SK-N-SH (cell line): ENCODE data around the gene F8. TPM values are rescaled to one million over a fixed set of nuclear protein-coding genes. Genes with fewer than 3 reads are reported as not detected.
A peak's percentile ranks its signal among the peaks of the same experiment; 100 is the strongest.

Experiments
- CTCF ChIA-PET: fragments of 300-600, 350-600 bp; formaldehyde crosslinking; extraction: SDS; loops from one replicate; lab custom pipeline; 2021; lab: Yijun Ruan, JAX
- POLR2A ChIA-PET: fragments of 350-600 bp; sonication (Branson Sonifier 250); formaldehyde crosslinking; extraction: SDS; loops from one replicate; lab custom pipeline; 2020; ENCODE audit warnings: antibody characterized with exemption, inconsistent platforms; lab: Yijun Ruan, JAX
- DNase-seq: peaks from one replicate; pipeline ENCODE4 v3.0.0; 2012
- H2AFZ ChIP-seq: fragments of 200-600 bp; sonication (generic); 2 replicates; pipeline ENCODE4 v1.8.1; 2016; ENCODE audit warnings: antibody characterized with exemption, mild to moderate bottlenecking, low read depth
- H3F3A ChIP-seq: fragments of 200-600 bp; sonication (generic); replicated peaks from 2 replicates; pipeline ENCODE3; 2016; ENCODE audit warnings: antibody characterized with exemption, mild to moderate bottlenecking; ENCODE audit not compliant: insufficient read depth
- H3K27ac ChIP-seq, 2 experiments: fragments of 200-500 bp in 1 of 2; fragments of 200-600 bp in 1 of 2; sonication (Bioruptor generic) in 1 of 2; sonication (generic), shearing (Covaris generic) in 1 of 2; 2 replicates each; pipeline versions ENCODE4 v1.5.1 to v1.6.1; 2014 to 2016; ENCODE audit warnings: low read depth in 2 of 2, inconsistent platforms in 1 of 2, low read length in 1 of 2, mild to moderate bottlenecking in 1 of 2, mixed read lengths in 1 of 2
- H3K27me3 ChIP-seq: fragments of 200-600 bp; sonication (generic), shearing (Covaris generic); 2 replicates; pipeline ENCODE4 v1.6.1; 2016; ENCODE audit warnings: mixed run types; ENCODE audit not compliant: insufficient read depth
- H3K36me3 ChIP-seq, 2 experiments: fragments of 200-500 bp in 1 of 2; fragments of 200-600 bp in 1 of 2; sonication (Bioruptor generic) in 1 of 2; sonication (generic) in 1 of 2; replicated peaks in 1 of 2; 2 replicates each; pipeline versions ENCODE3 to v1.5.1; 2014 to 2016; ENCODE audit warnings: low read length in 1 of 2, mild to moderate bottlenecking in 1 of 2; ENCODE audit not compliant: insufficient read depth in 2 of 2, control insufficient read depth in 1 of 2
- H3K4me1 ChIP-seq, 2 experiments: fragments of 200-500 bp in 1 of 2; fragments of 200-600 bp in 1 of 2; sonication (Bioruptor generic) in 1 of 2; sonication (generic), shearing (Covaris generic) in 1 of 2; 2 replicates each; pipeline versions ENCODE4 v1.5.1 to v1.6.1; 2014 to 2016; ENCODE audit warnings: low read depth in 1 of 2, low read length in 1 of 2, mixed run types in 1 of 2; ENCODE audit not compliant: insufficient read depth in 2 of 2, control insufficient read depth in 1 of 2
- H3K4me2 ChIP-seq: fragments of 200-600 bp; sonication (generic), shearing (Covaris generic); 2 replicates; pipeline ENCODE4 v1.6.1; 2017; ENCODE audit warnings: mixed run types
- H3K4me3 ChIP-seq, 2 experiments: fragments of 200-500 bp in 1 of 2; fragments of 200-600 bp in 1 of 2; sonication (Bioruptor generic) in 1 of 2; sonication (generic), shearing (Covaris generic) in 1 of 2; 2 replicates each; pipeline versions ENCODE4 v1.5.1 to v1.8.1; 2014 to 2016; ENCODE audit warnings: low read depth in 2 of 2, inconsistent platforms in 1 of 2, low read length in 1 of 2, mild to moderate bottlenecking in 1 of 2, mixed read lengths in 1 of 2, moderate library complexity in 1 of 2
- H3K79me2 ChIP-seq: fragments of 200-600 bp; sonication (generic); 2 replicates; pipeline ENCODE4 v1.8.1; 2017; ENCODE audit warnings: mild to moderate bottlenecking; ENCODE audit not compliant: insufficient read depth
- H3K9ac ChIP-seq: fragments of 200-600 bp; sonication (generic); 2 replicates; pipeline ENCODE4 v1.6.1; 2017; ENCODE audit warnings: mixed run types
- H3K9me2 ChIP-seq: fragments of 200-600 bp; sonication (generic); 2 replicates; pipeline ENCODE4 v1.6.1; 2017; ENCODE audit warnings: mixed run types
- H3K9me3 ChIP-seq: fragments of 200-600 bp; sonication (generic); 2 replicates; pipeline ENCODE4 v1.6.1; 2017; ENCODE audit warnings: mixed run types, mild to moderate bottlenecking, moderate library complexity
- H4K20me1 ChIP-seq: fragments of 200-600 bp; sonication (generic); 2 replicates; pipeline ENCODE4 v1.6.1; 2017; ENCODE audit warnings: mild to moderate bottlenecking, mixed run types; ENCODE audit not compliant: insufficient read depth
- ELF1 ChIP-seq: IDR thresholded peaks from 2 replicates; pipeline ENCODE4 v1.4.0; 2012
- FOSL2 ChIP-seq: IDR thresholded peaks from 2 replicates; pipeline ENCODE4 v1.4.0; 2012; ENCODE audit warnings: low read depth, mild to moderate bottlenecking, moderate library complexity, borderline replicate concordance
- GATA2 ChIP-seq: sonication (generic); formaldehyde crosslinking; IDR thresholded peaks from 2 replicates; pipeline ENCODE4 v1.5.0; 2020; ENCODE audit warnings: mild to moderate bottlenecking, missing genetic modification reagents
- MXI1 ChIP-seq: IDR thresholded peaks from 2 replicates; pipeline ENCODE4 v1.6.1; 2012; ENCODE audit warnings: mild to moderate bottlenecking, low read depth, low read length, improper control_type of control experiment
- NRF1 ChIP-seq: IDR thresholded peaks from 2 replicates; pipeline ENCODE4 v1.6.1; 2012; ENCODE audit warnings: low read depth, mild to moderate bottlenecking, low read length
- POLR2AphosphoS5 ChIP-seq: IDR thresholded peaks from 2 replicates; pipeline ENCODE4 v1.6.1; 2012; ENCODE audit warnings: low read depth, low read length
- RAD21 ChIP-seq: IDR thresholded peaks from 2 replicates; pipeline ENCODE4 v1.6.1; 2012; ENCODE audit warnings: mild to moderate bottlenecking, low read length
- RXRA ChIP-seq: IDR thresholded peaks from 2 replicates; pipeline ENCODE4 v1.4.0; 2012; ENCODE audit warnings: low read depth, mild to moderate bottlenecking, borderline replicate concordance
- SMC3 ChIP-seq: IDR thresholded peaks from 2 replicates; pipeline ENCODE4 v1.6.1; 2012; ENCODE audit warnings: low read depth, low read length, improper control_type of control experiment
- USF1 ChIP-seq: IDR thresholded peaks from 2 replicates; pipeline ENCODE4 v1.4.0; 2012; ENCODE audit warnings: low read depth, borderline replicate concordance
- USF2 ChIP-seq: fragments of 150-350 bp; IDR thresholded peaks from 2 replicates; pipeline ENCODE4 v1.6.1; 2017; ENCODE audit warnings: antibody characterized with exemption, low read length, low read depth, borderline replicate concordance
- WGBS: methylation state at CpG from one replicate; pipeline ENCODE4 v1.1.6; 2017; ENCODE audit warnings: low lambda C conversion rate; 5-methylcytosine and 5-hydroxymethylcytosine counted together
- polyA plus RNA-seq, 3 experiments: library from polyadenylated mRNA; depleted of rRNA; stranded (reverse); fragments of >200 nt; gene quantifications; 2 replicates each; pipeline ENCODE4 v1.2.3, GENCODE V29; 2012
- TF ChIP-seq, protein P1 (sequence below): IDR thresholded peaks from 2 replicates; pipeline ENCODE4 v1.4.0; 2012; ENCODE audit warnings: low read depth
- TF ChIP-seq, protein P2 (sequence below): fragments of 200-600 bp; sonication (generic); IDR thresholded peaks from 2 replicates; pipeline ENCODE4 v1.6.1; 2017; ENCODE audit warnings: antibody characterized with exemption, mild to moderate bottlenecking, moderate library complexity
- TF ChIP-seq, protein P3 (sequence below): IDR thresholded peaks from 2 replicates; pipeline ENCODE4 v1.6.1; 2012; ENCODE audit warnings: mild to moderate bottlenecking, low read depth, low read length, moderate library complexity
- TF ChIP-seq, protein P4 (sequence below): IDR thresholded peaks from 2 replicates; pipeline ENCODE4 v1.4.0; 2012; ENCODE audit warnings: low read depth, borderline replicate concordance

The F8 gene
- polyA plus RNA-seq, 1 of the 3 experiments (the other 2 are of a cell fraction) = 2.5 TPM

DNA sequence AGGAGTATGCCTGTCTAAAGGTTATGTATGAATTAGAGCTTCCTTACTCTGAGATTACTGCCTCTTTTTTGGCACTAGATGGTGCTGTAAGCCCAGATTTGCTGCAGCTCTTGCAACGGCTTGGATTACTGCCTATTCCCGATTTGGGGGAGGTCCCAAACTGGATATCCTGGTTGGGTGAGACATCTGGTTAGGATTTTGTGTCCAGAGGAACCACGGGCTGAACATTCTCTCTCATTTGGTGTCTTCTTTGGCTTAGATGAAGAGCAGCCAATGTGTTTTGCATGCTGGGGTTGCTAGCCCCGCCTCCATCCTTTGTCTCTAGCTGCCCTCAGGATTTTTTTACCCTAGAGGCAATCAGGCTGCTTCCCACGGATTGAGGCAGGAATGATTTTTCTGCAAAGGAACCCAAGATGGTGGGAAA lies 104.5 kb downstream of the F8 start:
- H3K4me1 ChIP-seq = no peaks in the 10 kb centered on the region; a peak in 1 of 4 replicates
- H4K20me1 ChIP-seq = no peaks in the 10 kb centered on the region
- H3K4me2 ChIP-seq = peak overlapping the region; percentile 64
- TF ChIP-seq, protein P1, sequence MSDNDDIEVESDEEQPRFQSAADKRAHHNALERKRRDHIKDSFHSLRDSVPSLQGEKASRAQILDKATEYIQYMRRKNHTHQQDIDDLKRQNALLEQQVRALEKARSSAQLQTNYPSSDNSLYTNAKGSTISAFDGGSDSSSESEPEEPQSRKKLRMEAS = no peak
- TF ChIP-seq POLR2AphosphoS5 (no peak), FOSL2 (no peak), ELF1 (no peak), SMC3 (peak; percentile 66), USF1 (no peak), RAD21 (peak; percentile 90)
- TF ChIP-seq, protein P2, sequence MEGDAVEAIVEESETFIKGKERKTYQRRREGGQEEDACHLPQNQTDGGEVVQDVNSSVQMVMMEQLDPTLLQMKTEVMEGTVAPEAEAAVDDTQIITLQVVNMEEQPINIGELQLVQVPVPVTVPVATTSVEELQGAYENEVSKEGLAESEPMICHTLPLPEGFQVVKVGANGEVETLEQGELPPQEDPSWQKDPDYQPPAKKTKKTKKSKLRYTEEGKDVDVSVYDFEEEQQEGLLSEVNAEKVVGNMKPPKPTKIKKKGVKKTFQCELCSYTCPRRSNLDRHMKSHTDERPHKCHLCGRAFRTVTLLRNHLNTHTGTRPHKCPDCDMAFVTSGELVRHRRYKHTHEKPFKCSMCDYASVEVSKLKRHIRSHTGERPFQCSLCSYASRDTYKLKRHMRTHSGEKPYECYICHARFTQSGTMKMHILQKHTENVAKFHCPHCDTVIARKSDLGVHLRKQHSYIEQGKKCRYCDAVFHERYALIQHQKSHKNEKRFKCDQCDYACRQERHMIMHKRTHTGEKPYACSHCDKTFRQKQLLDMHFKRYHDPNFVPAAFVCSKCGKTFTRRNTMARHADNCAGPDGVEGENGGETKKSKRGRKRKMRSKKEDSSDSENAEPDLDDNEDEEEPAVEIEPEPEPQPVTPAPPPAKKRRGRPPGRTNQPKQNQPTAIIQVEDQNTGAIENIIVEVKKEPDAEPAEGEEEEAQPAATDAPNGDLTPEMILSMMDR = peak; percentile 83
- H3K36me3 ChIP-seq = no peaks in the 10 kb centered on the region
- no peaks in the 10 kb centered on the region for H3K9me2 ChIP-seq
- H3F3A ChIP-seq = no peaks in the 10 kb centered on the region
- H3K79me2 ChIP-seq = no peaks in the 10 kb centered on the region
- H2AFZ ChIP-seq = peak overlapping the region; percentile 61; the same call in 1 of the 2 replicates
- H3K4me3 ChIP-seq = peak overlapping the region; percentile 6 to 22; a peak in 2 of 4 replicates
- peak overlapping the region; percentile 2 to 9; a peak in 2 of 4 replicates for H3K27ac ChIP-seq
- 8% methylated on average over 5 of the region's 5 CpGs for WGBS
- H3K9me3 ChIP-seq = no peaks in the 10 kb centered on the region
- no peak overlapping the region for H3K9ac ChIP-seq
- POLR2A ChIA-PET = no interaction called here
- H3K27me3 ChIP-seq = no peaks in the 10 kb centered on the region
- DNase-seq = peak; percentile 65
- CTCF ChIA-PET = interaction anchor here (0.6 to 2.8 kb wide), 35 partner anchors 8 to 660 kb away, joined by 3 to 28 read pairs (median 4); partner anchors contain the start of genes FUNDC2 and VBP1

GRCh38 chrX:154914052-154914451 lies 108.5 kb downstream of the F8 start:
- no peak overlapping the region for H2AFZ ChIP-seq
- DNase-seq = no peak
- 0% methylated on average over 2 of the region's 2 CpGs for WGBS
- no peaks in the 10 kb centered on the region for H3K9me3 ChIP-seq
- ChIA-PET CTCF (no interaction called here), POLR2A (no interaction called here)
- H3K4me2 ChIP-seq = no peak overlapping the region
- no peaks in the 10 kb centered on the region for H3K79me2 ChIP-seq
- no peak overlapping the region for H3K4me3 ChIP-seq
- H3K36me3 ChIP-seq = no peaks in the 10 kb centered on the region
- no peaks in the 10 kb centered on the region for H3K9me2 ChIP-seq
- no peaks in the 10 kb centered on the region for H3F3A ChIP-seq
- H3K9ac ChIP-seq = no peak overlapping the region
- no peaks in the 10 kb centered on the region for H4K20me1 ChIP-seq
- H3K27me3 ChIP-seq = no peaks in the 10 kb centered on the region
- no peaks in the 10 kb centered on the region; a peak in 1 of 4 replicates for H3K4me1 ChIP-seq
- TF ChIP-seq, protein P3, sequence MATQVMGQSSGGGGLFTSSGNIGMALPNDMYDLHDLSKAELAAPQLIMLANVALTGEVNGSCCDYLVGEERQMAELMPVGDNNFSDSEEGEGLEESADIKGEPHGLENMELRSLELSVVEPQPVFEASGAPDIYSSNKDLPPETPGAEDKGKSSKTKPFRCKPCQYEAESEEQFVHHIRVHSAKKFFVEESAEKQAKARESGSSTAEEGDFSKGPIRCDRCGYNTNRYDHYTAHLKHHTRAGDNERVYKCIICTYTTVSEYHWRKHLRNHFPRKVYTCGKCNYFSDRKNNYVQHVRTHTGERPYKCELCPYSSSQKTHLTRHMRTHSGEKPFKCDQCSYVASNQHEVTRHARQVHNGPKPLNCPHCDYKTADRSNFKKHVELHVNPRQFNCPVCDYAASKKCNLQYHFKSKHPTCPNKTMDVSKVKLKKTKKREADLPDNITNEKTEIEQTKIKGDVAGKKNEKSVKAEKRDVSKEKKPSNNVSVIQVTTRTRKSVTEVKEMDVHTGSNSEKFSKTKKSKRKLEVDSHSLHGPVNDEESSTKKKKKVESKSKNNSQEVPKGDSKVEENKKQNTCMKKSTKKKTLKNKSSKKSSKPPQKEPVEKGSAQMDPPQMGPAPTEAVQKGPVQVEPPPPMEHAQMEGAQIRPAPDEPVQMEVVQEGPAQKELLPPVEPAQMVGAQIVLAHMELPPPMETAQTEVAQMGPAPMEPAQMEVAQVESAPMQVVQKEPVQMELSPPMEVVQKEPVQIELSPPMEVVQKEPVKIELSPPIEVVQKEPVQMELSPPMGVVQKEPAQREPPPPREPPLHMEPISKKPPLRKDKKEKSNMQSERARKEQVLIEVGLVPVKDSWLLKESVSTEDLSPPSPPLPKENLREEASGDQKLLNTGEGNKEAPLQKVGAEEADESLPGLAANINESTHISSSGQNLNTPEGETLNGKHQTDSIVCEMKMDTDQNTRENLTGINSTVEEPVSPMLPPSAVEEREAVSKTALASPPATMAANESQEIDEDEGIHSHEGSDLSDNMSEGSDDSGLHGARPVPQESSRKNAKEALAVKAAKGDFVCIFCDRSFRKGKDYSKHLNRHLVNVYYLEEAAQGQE = no peak
- no peak for TF ChIP-seq RXRA
- TF ChIP-seq, protein P4, sequence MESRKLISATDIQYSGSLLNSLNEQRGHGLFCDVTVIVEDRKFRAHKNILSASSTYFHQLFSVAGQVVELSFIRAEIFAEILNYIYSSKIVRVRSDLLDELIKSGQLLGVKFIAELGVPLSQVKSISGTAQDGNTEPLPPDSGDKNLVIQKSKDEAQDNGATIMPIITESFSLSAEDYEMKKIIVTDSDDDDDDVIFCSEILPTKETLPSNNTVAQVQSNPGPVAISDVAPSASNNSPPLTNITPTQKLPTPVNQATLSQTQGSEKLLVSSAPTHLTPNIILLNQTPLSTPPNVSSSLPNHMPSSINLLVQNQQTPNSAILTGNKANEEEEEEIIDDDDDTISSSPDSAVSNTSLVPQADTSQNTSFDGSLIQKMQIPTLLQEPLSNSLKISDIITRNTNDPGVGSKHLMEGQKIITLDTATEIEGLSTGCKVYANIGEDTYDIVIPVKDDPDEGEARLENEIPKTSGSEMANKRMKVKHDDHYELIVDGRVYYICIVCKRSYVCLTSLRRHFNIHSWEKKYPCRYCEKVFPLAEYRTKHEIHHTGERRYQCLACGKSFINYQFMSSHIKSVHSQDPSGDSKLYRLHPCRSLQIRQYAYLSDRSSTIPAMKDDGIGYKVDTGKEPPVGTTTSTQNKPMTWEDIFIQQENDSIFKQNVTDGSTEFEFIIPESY = no peak
- no peak for TF ChIP-seq MXI1
- no peak for TF ChIP-seq RAD21
- TF ChIP-seq, protein P1 = no peak
- TF ChIP-seq NRF1 = no peak
- no peak for TF ChIP-seq GATA2 (CRISPR knock-in tag)
- no peak for TF ChIP-seq FOSL2
- no peak for TF ChIP-seq USF2
- no peak overlapping the region for H3K27ac ChIP-seq
